Measurements from ENCODE around the gene ANO9.

- TF ChIP-seq FOXP2 (optimal IDR thresholded peaks at IDR 0.05; ENCODE audit: control extremely low read depth, extremely low read length, insufficient read depth) (no peak), EZH2 (IDR thresholded peaks at IDR 0.05) (no peak)
Observed at GRCh38 chr11:434496-434895, 7.3 kb downstream of the ANO9 start.

Measured in SK-N-MC (cell line).